GM21381 (cell line): Measurements from ENCODE around the gene TRAF6.
"Not testable (repeated sequence)": the region's sequence is repeated elsewhere in the genome, so short reads cannot be mapped to it uniquely, and the experiment has no call there.

Experiments
- ATAC-seq: cut with Tn5 transposase; IDR thresholded peaks from one replicate; pipeline ENCODE4 v1.9.1; 2021; ENCODE audit warnings: mild to moderate bottlenecking, moderate library complexity; ENCODE audit not compliant: unreplicated experiment

Gene TRAF6

GRCh38 chr11:36509694-36510593 lies at the start of gene TRAF6:
TRAF6 (minus strand) TSS chr11:36510272; CDS start chr11:36501515, 8,757 bp downstream.
- ATAC-seq: peak; percentile 98

GRCh38 chr11:36558571-36559413 lies 48.7 kb upstream of the TRAF6 start:
- ATAC-seq: peak; percentile 82

GRCh38 chr11:36557991-36558390 lies 47.9 kb upstream of the TRAF6 start:
- no peak for ATAC-seq

- ATAC-seq: not testable (repeated sequence)
Observed at GRCh38 chr11:36557390-36557789, 47.3 kb upstream of the TRAF6 start.

GRCh38 chr11:36550385-36551115 lies 40.5 kb upstream of the TRAF6 start:
- no peak for ATAC-seq

- ATAC-seq: peak; percentile 97
Observed at GRCh38 chr11:36540998-36541397, 30.9 kb upstream of the TRAF6 start.

- ATAC-seq: no peak
Observed at GRCh38 chr11:36534276-36534840, 24.3 kb upstream of the TRAF6 start.

GRCh38 chr11:36532941-36533601 lies 23.0 kb upstream of the TRAF6 start:
- ATAC-seq: no peak

- ATAC-seq: no peak
Observed at GRCh38 chr11:36530840-36531239, 20.8 kb upstream of the TRAF6 start.

GRCh38 chr11:36513965-36514364 lies 3.9 kb upstream of the TRAF6 start:
- ATAC-seq: no peak

- ATAC-seq: no peak
Observed at GRCh38 chr11:36512016-36512415, 1.9 kb upstream of the TRAF6 start.

GRCh38 chr11:36511062-36511461 lies 990 bp upstream of the TRAF6 start:
- not testable (repeated sequence) for ATAC-seq

GRCh38 chr11:36510594-36510942 lies 496 bp upstream of the TRAF6 start:
- no peak for ATAC-seq

- ATAC-seq: no peak
Observed at GRCh38 chr11:36509201-36509639, 852 bp downstream of the TRAF6 start.

- no peak for ATAC-seq
Observed at GRCh38 chr11:36508743-36509142, 1.3 kb downstream of the TRAF6 start.

- no peak for ATAC-seq
Observed at GRCh38 chr11:36507824-36508489, 2.1 kb downstream of the TRAF6 start.

GRCh38 chr11:36501236-36501635 lies 8.8 kb downstream of the TRAF6 start:
- no peak for ATAC-seq

GRCh38 chr11:36500315-36500721 lies 9.8 kb downstream of the TRAF6 start:
- ATAC-seq: peak; percentile 89

GRCh38 chr11:36499315-36499714 lies 10.8 kb downstream of the TRAF6 start:
- ATAC-seq: no peak

- no peak for ATAC-seq
Observed at GRCh38 chr11:36498721-36499120, 11.4 kb downstream of the TRAF6 start.
